ENCODE results near the gene SLC5A1. TPM values are rescaled to one million over a fixed set of nuclear protein-coding genes. Genes with fewer than 3 reads are reported as not detected.

SLC5A1 gene
- total RNA-seq, 1 experiment from 2014 or later, result not detected

DNA sequence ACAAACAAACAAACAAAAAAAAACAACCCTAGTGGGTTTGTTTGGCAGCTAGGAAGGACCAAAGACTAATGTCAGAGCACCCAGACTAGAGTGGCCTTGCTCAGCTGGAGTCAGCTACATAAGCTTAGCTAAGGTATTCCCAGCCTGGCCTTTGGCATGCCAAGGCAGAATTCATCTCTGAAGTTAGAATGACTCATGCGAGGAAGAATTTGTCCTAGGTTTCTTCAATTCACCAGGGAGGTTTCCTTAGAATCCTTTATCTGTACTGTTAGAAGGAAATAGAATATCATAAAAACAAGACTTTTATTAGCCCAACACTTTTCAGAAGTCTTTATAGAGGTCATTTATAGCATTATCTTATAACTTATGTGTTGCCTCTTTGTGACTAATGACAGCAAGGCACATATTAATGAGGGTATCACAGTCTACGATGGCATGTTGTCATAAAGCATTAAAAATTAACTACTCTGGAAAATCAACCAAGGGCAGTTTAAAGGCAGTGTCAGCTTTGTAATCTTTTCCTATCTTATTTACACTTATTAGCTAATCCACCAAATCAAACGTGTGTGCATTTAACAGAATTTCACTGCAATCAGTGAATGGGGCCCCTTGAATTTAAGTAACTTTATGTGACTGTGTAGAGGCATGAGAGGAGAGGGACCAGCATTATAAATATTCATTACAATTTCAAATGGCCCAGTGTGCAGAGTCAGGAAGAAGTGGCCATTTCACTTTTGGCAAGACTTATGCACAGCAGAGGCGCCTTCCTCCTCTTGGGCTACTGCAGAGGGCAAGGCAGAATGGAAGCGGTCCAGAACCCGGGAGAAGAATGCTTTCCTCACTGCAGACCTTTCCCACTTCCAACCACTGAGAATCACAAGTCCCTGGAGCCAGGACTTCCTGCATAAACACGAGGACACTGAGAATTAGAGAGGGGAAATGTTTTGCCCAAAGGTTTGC is 36.3 kb downstream of the SLC5A1 start:
- DNase-seq (ENCODE audit: low spot score), result no peak
- in situ Hi-C loops (cut with HindIII; ENCODE audit: low sequenced_read_pairs), result no loop called here

DNA sequence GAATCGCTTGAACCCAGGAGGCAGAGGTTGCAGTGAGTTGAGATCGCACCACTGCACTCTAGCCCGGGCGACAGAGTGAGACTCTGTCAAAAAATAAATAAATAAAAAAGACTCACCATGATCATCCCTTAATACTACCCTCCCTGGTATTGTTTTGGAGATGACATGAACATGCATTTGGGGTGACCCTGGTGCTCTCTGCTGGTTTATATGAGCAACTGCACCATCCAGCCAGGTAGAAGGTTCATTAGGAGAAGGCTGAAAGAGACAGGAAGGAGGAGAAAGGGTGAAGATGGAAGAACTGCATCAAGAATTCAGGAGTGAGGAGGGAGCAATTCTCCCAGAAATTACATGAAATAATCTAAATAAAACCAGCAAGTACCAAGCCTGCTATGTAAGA is 37.8 kb downstream of the SLC5A1 start:
- DNase-seq (ENCODE audit: low spot score), result peak; percentile 27
- in situ Hi-C loops (cut with HindIII; ENCODE audit: low sequenced_read_pairs), result no loop called here

DNA sequence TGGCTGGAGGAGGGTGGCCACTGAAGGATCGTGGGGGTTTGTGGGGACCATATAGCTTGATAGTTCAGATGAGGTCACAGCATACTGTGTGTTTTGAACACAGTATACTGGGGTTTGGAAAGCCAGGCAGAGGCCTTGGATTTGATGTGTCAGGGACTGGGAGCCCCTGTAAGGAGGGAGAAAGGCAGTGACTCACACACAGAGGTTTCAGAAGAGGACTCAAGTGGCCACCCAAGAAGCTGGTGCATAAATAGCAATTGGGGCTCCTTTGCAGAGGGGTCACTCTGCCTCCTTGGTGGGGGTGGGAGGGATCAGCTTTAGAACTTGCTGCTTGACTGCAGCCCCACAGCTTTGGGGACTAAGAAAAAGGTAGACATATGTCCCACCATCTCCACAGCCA is 39.3 kb downstream of the SLC5A1 start:
- in situ Hi-C loops (cut with HindIII; ENCODE audit: low sequenced_read_pairs), result no loop called here
- DNase-seq (ENCODE audit: low spot score), result no peak

DNA sequence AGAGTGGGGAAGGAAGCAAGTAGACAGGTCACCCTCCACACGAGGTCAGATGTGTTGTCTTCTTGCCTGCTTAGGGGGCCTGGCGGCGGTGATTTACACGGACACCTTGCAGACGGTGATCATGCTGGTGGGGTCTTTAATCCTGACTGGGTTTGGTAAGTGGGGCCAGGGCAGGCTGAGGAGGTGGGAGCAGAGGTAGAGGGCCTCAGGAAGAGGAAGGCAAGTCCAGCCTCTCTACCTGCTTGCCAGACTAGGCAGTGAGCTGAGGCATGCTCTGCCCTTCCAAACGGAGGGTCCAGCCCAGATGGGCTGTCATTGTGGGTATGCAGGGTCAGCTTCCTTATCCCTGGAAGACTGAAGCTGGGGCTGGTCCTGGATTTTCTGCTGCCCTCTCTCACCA is 39.9 kb downstream of the SLC5A1 start:
- in situ Hi-C loops (cut with HindIII; ENCODE audit: low sequenced_read_pairs), result no loop called here
- no peak for DNase-seq (ENCODE audit: low spot score)

DNA sequence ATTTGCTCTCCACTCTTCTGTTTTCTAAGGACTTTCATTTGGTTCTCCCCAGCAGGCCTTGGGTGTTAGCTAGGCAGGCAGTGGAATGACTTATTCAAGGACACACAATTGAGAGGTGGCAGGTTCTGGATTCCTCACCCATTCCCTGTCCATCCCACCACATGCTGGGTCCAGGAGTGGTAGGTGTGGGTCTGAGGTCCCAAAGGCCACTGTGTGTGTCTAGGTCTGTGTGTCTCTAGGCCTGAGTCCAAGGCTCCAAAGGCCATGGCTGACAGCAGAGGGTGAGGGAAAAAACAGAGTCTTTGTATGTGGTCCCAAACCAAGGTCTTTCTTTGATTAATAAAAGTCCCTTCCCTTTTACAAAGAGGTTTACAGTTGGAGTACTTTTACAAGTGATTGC is 40.8 kb downstream of the SLC5A1 start:
- DNase-seq (ENCODE audit: low spot score), result no peak
- in situ Hi-C loops (cut with HindIII; ENCODE audit: low sequenced_read_pairs), result no loop called here

DNA sequence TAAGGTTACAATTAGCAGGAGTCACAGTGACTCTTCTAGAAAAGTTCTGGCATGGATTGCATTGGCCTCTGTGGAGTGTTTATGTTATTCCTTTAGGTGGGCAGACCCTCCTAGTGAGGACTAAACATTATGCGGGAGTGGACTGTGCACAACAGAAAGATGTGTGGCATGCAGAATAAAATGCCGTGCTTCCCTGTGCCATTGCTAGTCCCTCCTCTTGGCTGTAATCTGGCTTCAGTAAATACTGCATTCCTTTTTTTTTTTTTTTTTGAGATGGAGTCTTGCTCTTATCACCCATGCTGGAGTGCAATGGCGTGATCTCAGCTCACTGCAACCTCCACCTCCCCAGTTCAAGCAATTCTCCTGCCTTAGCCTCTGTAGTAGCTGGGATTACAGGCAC is 45.0 kb downstream of the SLC5A1 start:
- no peak for DNase-seq (ENCODE audit: low spot score)
- in situ Hi-C loops (cut with HindIII; ENCODE audit: low sequenced_read_pairs), result no loop called here

DNA sequence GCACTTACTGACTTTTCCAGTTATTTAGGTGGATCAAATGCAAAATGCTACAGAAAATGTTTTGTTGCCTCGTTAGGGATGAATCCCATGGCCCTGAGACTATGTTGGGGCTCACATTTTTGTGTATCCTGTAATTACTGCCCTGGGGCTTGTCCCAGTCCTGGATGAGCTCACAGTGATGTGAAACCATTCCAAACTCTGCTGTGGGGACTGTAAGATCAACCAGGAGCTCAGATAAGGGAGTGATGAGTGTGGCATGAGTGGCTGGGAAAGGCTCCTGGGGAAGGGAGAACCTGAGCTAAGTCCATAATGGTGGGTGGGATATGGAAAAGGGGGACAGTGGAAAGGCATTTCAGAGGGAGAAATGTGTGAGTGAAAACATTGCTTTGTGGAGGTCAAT is 54.0 kb downstream of the SLC5A1 start:
- no peak for DNase-seq (ENCODE audit: low spot score)
- in situ Hi-C loops (cut with HindIII; ENCODE audit: low sequenced_read_pairs), result no loop called here

DNA sequence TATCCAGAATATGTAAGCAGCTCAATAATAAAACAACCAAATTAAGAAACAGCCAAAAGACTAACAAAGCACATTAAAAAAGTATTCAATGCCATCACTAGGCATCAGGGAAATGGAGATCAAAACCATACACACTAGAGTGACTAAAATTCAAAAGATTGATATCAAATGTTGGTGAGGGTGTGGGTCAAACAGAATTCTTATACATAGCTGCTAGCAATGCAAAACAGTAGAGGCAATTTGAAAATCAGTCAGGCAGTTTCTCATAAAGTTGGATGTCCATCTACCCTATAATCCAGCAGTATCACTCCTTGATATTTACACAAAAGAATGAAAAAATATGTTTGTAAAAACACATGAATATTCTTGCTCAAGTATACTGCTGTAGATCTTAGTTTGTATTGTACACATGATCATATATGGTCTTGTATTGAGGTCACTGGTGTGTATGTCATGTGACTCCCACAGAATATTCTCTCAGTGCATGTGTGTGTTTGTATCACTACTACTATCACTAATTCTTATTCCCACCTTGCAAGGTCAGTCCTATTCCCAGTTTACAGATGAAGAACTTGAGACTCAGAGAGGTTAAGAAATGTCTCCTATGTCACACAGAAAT is 54.9 kb downstream of the SLC5A1 start:
- in situ Hi-C loops (cut with HindIII; ENCODE audit: low sequenced_read_pairs), result no loop called here
- DNase-seq (ENCODE audit: low spot score), result no peak

DNA sequence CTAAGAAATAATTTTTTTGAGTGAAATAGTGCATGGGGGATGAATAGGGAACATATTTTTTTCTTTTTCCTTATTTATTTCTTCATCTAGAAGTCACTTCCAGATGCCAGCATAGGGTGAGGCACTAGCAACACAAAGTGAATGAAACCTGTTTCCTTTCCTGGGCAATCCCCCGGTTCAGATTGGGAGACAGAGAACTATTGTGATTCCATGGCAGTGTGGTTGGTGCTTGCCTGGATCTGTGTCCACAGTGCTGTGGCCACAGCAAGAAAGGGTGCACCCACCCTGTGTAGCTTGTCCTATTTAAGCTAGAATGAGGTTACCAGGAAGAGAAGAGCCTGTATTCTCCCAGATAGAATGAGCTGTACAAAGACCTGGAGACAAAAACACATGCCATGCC is 57.6 kb downstream of the SLC5A1 start:
- DNase-seq (ENCODE audit: low spot score), result no peak
- in situ Hi-C loops (cut with HindIII; ENCODE audit: low sequenced_read_pairs), result no loop called here

DNA sequence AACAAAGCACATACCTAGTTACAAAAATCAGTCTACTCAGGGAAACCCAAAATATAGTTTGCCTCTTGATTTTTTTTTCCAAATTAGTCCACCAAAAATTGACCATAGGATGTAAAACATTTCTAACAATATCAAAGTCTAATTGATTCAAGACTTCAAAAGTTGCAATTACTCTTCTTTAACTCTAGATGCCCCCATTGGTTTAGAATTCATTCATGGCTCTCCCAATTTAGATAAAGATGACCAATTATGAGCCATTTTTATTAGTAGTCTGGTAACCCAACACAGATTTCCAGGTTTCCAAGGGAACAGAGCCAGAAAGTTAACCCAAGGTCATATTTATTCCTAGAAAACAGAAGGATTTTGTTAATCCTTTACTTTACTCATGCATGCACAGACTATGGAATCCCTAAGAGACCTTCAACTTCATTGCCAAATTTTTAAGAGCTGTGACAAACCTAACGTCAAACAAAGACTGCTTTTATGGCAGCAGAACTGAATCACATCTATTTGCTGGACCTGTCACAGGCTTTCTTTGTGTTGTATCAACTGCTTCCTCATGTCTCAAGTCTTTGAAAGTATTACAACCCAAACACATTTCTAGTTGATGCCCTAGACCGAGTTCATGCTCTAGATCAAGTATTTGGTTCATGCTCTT is 60.7 kb downstream of the SLC5A1 start:
- in situ Hi-C loops (cut with HindIII; ENCODE audit: low sequenced_read_pairs), result no loop called here
- DNase-seq (ENCODE audit: low spot score), result peak; percentile 4

DNA sequence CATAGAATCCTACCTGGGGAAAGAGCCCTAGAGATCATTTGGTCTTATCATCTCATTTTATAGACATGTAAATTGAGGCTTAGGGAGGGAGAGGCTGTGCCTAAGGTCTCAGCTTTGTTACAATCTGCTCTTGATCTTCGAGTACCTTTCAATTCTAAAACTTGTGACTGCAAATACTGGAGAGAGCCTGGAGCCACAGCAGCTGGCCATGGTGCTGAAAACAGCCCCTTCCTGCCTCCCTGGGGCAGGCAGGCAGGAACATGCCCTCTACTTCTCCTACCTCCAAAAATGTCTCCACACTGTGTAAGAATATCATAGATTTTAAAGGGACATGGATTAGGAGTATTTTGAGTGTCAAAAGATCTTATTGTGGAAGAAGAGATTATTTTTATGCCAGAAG is 63.9 kb downstream of the SLC5A1 start:
- in situ Hi-C loops (cut with HindIII; ENCODE audit: low sequenced_read_pairs), result no loop called here
- DNase-seq (ENCODE audit: low spot score), result no peak

DNA sequence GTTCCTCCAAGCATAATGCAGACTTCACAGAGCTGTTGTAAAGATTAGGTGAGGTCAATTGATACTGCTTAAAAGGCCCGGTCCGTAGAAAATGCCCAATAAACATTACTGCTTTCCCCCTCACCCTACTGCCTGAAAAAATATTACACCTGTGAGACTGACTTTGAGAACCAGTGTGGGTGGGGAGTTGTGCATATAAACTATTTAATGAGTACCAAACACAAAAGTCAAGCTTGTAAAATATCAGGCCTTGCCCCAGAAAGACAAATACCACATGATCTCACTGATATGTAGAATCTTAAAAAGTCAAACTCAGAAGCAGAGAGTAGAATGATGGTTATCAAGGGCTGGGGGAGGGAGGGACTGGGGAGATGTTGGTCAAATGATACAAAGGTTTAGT is 69.3 kb downstream of the SLC5A1 start:
- in situ Hi-C loops (cut with HindIII; ENCODE audit: low sequenced_read_pairs), result no loop called here
- DNase-seq (ENCODE audit: low spot score), result no peak

DNA sequence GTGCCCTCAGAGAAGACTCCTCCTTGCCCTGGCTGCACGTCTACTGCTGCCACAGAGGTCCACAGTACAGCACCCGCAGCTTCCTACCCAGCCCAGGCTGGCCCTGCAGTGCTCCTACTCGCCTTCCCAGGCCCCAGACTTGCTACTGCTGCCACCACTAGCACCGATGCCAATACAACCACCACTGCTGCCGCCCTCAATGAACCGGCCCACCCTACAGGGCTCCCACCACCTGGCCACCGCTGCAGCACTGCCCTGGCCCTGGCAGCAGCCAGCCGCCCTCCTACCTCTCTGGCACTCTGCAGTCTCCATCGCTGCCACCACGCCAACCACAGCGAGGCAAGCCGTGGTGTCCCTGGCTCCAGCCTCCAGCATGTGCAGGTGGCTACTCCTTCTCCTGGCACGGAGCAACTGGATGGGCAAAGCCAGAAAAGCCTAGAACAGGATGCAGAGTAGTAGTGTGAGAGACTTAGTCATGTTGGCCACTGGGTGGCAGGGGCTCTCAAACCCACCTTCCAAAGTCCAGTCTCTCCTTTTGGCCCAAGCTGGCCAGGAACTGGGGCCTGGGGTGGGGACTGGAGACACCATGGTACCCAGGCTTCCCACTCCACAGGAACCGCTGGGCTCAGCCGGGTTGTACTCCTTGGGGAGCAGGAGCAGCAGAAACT is 76.6 kb downstream of the SLC5A1 start:
- in situ Hi-C loops (cut with HindIII; ENCODE audit: low sequenced_read_pairs), result no loop called here
- DNase-seq (ENCODE audit: low spot score), result peak; percentile 4

DNA sequence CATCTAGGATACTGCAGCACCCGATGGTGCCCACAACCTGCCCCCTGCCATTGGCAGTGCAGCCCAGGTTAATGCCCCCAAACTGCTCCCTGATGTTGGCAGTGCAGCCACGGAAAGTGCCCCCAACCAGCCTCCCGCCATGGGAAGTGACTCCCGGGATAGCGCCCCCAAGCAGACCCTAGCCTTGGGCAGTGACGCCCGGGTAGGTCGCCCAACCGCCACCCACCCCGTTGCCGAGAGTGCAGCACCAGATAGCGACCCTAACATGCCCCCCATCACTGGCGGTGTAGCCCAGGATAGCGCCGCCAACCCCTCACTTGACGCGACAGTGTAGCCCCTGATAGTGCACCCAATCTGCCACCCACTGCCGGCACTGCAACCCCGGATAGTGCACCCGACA is 77.5 kb downstream of the SLC5A1 start:
- DNase-seq (ENCODE audit: low spot score), result no peak
- in situ Hi-C loops (cut with HindIII; ENCODE audit: low sequenced_read_pairs), result no loop called here

DNA sequence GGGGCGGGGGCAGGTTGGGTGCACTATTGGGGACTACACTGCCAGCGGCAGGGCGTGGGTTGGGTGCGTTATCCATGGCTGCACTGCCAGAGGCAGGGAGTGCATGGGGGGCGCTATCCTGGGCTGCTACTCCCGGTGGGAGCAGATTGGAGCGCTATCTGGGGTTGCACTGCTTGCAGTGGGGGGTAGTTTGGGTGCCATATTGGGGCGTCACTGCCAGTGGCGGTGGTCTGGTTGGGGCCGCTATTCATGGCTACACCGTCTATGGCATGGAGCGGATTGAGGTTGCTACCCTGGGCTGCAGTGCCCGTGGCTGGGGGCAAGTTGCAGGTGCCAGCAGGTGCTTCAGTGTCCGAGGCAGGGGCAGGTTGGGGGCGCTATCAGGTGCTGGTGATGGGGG is 79.8 kb downstream of the SLC5A1 start:
- in situ Hi-C loops (cut with HindIII; ENCODE audit: low sequenced_read_pairs), result no loop called here
- no peak for DNase-seq (ENCODE audit: low spot score)

DNA sequence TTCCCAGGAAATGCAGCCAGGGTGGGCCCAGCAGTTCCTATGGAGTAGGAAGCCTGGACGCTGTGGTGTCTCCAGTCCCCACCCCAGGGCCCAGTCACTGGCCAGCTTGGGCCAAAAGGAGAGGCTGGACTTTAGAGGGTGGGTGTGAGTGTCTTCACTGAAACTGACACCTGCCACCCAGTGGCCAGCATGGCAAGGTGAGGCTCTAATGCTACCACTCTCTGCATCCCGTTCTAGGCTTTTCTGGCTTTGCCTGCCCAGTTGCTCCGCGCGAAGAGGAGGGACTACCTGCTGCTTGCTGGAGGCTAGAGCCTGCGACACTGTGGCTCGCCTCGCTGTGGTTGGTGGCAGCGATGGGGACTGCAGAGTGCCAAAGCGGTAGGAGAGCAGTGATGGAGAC is 80.6 kb downstream of the SLC5A1 start:
- in situ Hi-C loops (cut with HindIII; ENCODE audit: low sequenced_read_pairs), result no loop called here
- DNase-seq (ENCODE audit: low spot score), result no peak

DNA sequence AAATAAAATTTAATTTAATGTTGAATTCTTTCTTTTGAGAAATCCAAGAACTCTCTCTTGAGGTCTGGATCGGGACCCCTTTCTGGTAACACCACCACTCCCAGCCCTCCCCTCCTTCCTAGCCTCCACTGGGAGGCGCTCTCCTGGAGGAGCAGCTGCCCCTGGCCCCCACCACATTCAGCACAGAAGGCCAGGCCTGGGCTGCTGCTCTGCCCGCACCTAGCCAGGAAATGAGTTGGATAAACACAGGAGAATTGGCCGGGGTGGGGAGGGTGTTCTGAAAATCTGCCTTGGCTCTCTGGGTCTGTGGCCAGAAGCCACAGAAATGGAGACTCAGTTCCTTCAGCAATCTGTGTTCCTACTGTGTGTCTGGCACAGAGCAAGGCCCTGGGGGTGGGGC is 84.8 kb downstream of the SLC5A1 start:
- in situ Hi-C loops (cut with HindIII; ENCODE audit: low sequenced_read_pairs), result no loop called here
- no peak for DNase-seq (ENCODE audit: low spot score)

DNA sequence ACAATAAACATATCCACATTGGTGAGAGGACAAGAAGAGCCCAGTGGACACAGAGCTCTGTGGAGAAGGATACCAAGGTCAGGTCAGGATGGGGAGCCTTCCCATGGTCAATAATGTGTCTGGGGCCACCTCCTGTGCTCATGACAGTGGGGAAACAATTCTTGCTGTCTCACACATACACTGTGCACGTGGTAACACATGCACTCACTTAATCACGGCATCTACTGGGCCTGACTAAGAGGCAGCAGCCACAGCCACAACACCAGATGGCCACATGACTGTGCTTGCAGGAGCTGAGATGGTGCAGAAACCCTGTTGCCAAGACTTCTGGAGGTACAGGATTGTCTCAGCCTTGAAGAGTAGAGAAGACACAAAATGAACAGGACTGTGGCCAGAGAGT is 87.4 kb downstream of the SLC5A1 start:
- in situ Hi-C loops (cut with HindIII; ENCODE audit: low sequenced_read_pairs), result no loop called here

DNA sequence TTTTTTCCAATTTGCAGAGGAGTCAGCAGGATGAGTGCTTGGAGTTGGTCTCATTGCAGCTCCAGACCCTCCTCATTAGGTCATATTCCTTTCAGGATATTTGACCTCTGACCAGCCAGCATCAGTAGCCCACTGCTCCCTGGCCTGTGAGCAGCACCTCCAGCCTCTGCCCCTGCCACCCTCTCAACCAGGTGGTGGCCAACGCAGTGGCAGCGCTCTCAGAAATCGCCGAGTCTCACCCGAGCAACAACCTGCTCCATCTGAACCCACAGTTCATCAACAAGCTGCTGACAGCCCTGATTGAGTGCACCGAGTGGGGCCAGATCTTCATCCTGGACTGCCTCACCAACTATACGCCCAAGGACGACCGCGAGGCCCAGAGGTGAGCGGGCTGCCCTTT is 89.1 kb downstream of the SLC5A1 start:
- in situ Hi-C loops (cut with HindIII; ENCODE audit: low sequenced_read_pairs), result no loop called here

More for the DNA sequence above, 87.4 kb downstream of the SLC5A1 start:
- no peak for DNase-seq (ENCODE audit: low spot score)

DNA sequence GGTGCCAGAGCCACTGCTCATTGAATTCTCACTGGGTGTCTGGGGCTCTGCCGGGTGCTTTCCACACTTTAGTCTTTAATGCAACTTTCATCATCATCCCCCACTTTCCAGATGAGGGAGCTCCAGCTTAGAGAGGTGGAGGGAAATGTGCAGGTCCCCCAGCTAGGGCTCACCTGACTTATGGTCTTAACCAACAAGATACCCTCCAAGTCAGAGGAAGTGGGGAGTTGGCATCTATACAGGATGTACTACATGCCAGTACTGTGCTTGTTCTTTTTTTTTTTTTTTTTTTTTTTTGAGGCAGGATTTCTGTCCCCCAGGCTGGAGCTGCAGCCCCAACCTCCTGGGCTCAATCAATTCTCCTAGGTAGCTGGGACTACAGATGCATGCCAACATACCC is 89.7 kb downstream of the SLC5A1 start:
- no peak for DNase-seq (ENCODE audit: low spot score)
- in situ Hi-C loops (cut with HindIII; ENCODE audit: low sequenced_read_pairs), result no loop called here

More for the DNA sequence above, 89.1 kb downstream of the SLC5A1 start:
- DNase-seq (ENCODE audit: low spot score), result no peak

Data from G401 (cell line).